PC-3 (cell line): ENCODE measurements around the gene KLF5. TPM values are rescaled to one million over a fixed set of nuclear protein-coding genes. Genes with fewer than 3 reads are reported as not detected.
A peak's percentile ranks its signal among the peaks of the same experiment; 100 is the strongest.

Experiments used
- ATAC-seq: fragments of 200-7000 bp; cut with Tn5 transposase; 2 replicates; pipeline ENCODE4 v1.9.1; 2020; ENCODE audit warnings: mild to moderate bottlenecking, moderate library complexity
- BruUV-seq: library from RNA; stranded (reverse); fragments of 400-500 nt; replicated peaks from 2 replicates; lab custom pipeline; 2021; lab: Mats Ljungman, UMichigan
- CTCF ChIA-PET: fragments of 300-600 bp; sonication (Branson Sonifier 250); formaldehyde crosslinking; loops from one replicate; lab custom pipeline; 2022; ENCODE audit warnings: antibody characterized with exemption; lab: Charles Lee
- POLR2A ChIA-PET: fragments of 300-600 bp; sonication (Branson Sonifier 250); formaldehyde crosslinking; loops from one replicate; lab custom pipeline; 2022; ENCODE audit warnings: antibody characterized with exemption; ENCODE audit not compliant: unreplicated experiment; lab: Charles Lee
- DNase-seq: peaks from one replicate; pipeline ENCODE4 v3.0.0-alpha.2; 2015
- H2AFZ ChIP-seq: fragments of 300-600 bp; sonication (generic); 2 replicates; pipeline ENCODE4 v1.6.0; 2016; ENCODE audit warnings: antibody characterized with exemption, low read length
- H3F3A ChIP-seq: fragments of 300-600 bp; sonication (generic); one replicate; pipeline ENCODE4 v1.6.0; 2017; ENCODE audit warnings: antibody characterized with exemption, low read length, control low read depth, mild to moderate bottlenecking; ENCODE audit not compliant: unreplicated experiment
- H3K27ac ChIP-seq: fragments of 300-600 bp; sonication (generic); 2 replicates; pipeline ENCODE4 v1.5.1; 2016; ENCODE audit warnings: mild to moderate bottlenecking, low read length
- H3K27me3 ChIP-seq: fragments of 300-600 bp; sonication (generic); 2 replicates; pipeline ENCODE4 v1.6.1; 2016; ENCODE audit warnings: low read length, mixed read lengths
- H3K36me3 ChIP-seq: fragments of 300-600 bp; sonication (generic); 2 replicates; pipeline ENCODE4 v1.6.1; 2016; ENCODE audit warnings: low read depth, mixed run types, low read length, mixed read lengths
- H3K4me1 ChIP-seq: fragments of 300-600 bp; sonication (generic); 2 replicates; pipeline ENCODE4 v1.5.1; 2016; ENCODE audit warnings: low read length; ENCODE audit not compliant: insufficient read depth
- H3K4me2 ChIP-seq: fragments of 300-600 bp; sonication (generic); 2 replicates; pipeline ENCODE4 v1.6.0; 2016; ENCODE audit warnings: low read length
- H3K4me3 ChIP-seq: fragments of 300-600 bp; sonication (generic); 2 replicates; pipeline ENCODE4 v1.5.1; 2016; ENCODE audit warnings: mild to moderate bottlenecking, low read length, mixed read lengths
- H3K79me2 ChIP-seq: fragments of 300-600 bp; sonication (generic); 2 replicates; pipeline ENCODE4 v1.6.1; 2017; ENCODE audit warnings: low read length, mixed read lengths
- H3K9ac ChIP-seq: fragments of 300-600 bp; sonication (generic); 2 replicates; pipeline ENCODE4 v1.6.0; 2016; ENCODE audit warnings: mild to moderate bottlenecking, low read length
- H3K9me2 ChIP-seq: fragments of 300-600 bp; sonication (generic); replicated peaks from 2 replicates; pipeline ENCODE4 v1.6.1; 2016; ENCODE audit warnings: mixed run types, low read length, mixed read lengths
- H3K9me3 ChIP-seq: fragments of 300-600 bp; sonication (generic); 2 replicates; pipeline ENCODE4 v1.6.1; 2016; ENCODE audit warnings: low read length, mixed read lengths
- H4K20me1 ChIP-seq: fragments of 300-600 bp; sonication (generic); 2 replicates; pipeline ENCODE4 v1.6.1; 2016; ENCODE audit warnings: low read length, mixed read lengths
- CTCF ChIP-seq: fragments of 300-600 bp; sonication (generic); conservative IDR thresholded peaks from 2 replicates; pipeline ENCODE4 v1.5.1; 2017; ENCODE audit warnings: antibody characterized with exemption, low read depth, mild to moderate bottlenecking, low read length
- EZH2 ChIP-seq: fragments of 300-600 bp; sonication (generic); IDR thresholded peaks from one replicate; pipeline ENCODE4 v1.6.1; 2017; ENCODE audit warnings: antibody characterized with exemption, mild to moderate bottlenecking, low read length; ENCODE audit not compliant: unreplicated experiment
- EZH2phosphoT487 ChIP-seq: fragments of 300-600 bp; sonication (generic); IDR thresholded peaks from 2 replicates; pipeline ENCODE4 v1.6.1; 2018; ENCODE audit warnings: mild to moderate bottlenecking, antibody characterized with exemption, low read length, borderline replicate concordance
- intact Hi-C: fragments of 100-400 bp; cut with micrococcal nuclease; formaldehyde crosslinking; loops from 2 replicates; pipeline ENCODE4 v1.9.0; 2023
- total RNA-seq: library from RNA; depleted of rRNA; stranded (reverse); fragments of >200 nt; gene quantifications from 2 replicates; pipeline ENCODE4 v1.2.3, GENCODE V29; 2014

Gene KLF5
- total RNA-seq, 1 experiment from 2014 or later, result 53.7 TPM

GRCh38 chr13:73015805-73016204, 43.0 kb upstream of the KLF5 start:
- no peaks in the 10 kb centered on the region for H3K9me2 ChIP-seq
- ChIA-PET CTCF (no interaction called here), POLR2A (no interaction called here)
- no peaks in the 10 kb centered on the region for H3K9me3 ChIP-seq
- H3K27me3 ChIP-seq, result no peaks in the 10 kb centered on the region
- no peak for ATAC-seq
- TF ChIP-seq EZH2 (no peak), EZH2phosphoT487 (no peak), CTCF (no peak)
- H2AFZ ChIP-seq, result no peak overlapping the region
- H3K4me3 ChIP-seq, result no peak overlapping the region
- no peak overlapping the region for H3K9ac ChIP-seq
- no peaks in the 10 kb centered on the region for H3K79me2 ChIP-seq
- no peaks in the 10 kb centered on the region for H3F3A ChIP-seq
- intact Hi-C loops, result no loop called here
- no peak for DNase-seq
- H3K4me2 ChIP-seq, result no peak overlapping the region
- H3K27ac ChIP-seq, result no peak overlapping the region
- BruUV-seq, result no TSS peak
- H4K20me1 ChIP-seq, result no peaks in the 10 kb centered on the region
- peaks cover 17% of the 10 kb centered on the region for H3K4me1 ChIP-seq
- H3K36me3 ChIP-seq, result no peaks in the 10 kb centered on the region

GRCh38 chr13:73018336-73018735, 40.5 kb upstream of the KLF5 start:
- peak overlapping the region; percentile 57 for H3K27ac ChIP-seq
- H3F3A ChIP-seq, result no peaks in the 10 kb centered on the region
- CTCF ChIA-PET, result no interaction called here
- H3K4me2 ChIP-seq, result peak overlapping the region; percentile 19; the same call in 1 of the 2 replicates
- POLR2A ChIA-PET, result no interaction called here
- H3K79me2 ChIP-seq, result no peaks in the 10 kb centered on the region
- no peaks in the 10 kb centered on the region for H3K9me2 ChIP-seq
- TF ChIP-seq CTCF (no peak), EZH2 (no peak), EZH2phosphoT487 (no peak)
- no peaks in the 10 kb centered on the region for H4K20me1 ChIP-seq
- H3K9me3 ChIP-seq, result no peaks in the 10 kb centered on the region
- no peak overlapping the region for H2AFZ ChIP-seq
- H3K9ac ChIP-seq, result no peak overlapping the region
- TSS peak; percentile 15 for BruUV-seq
- H3K36me3 ChIP-seq, result no peaks in the 10 kb centered on the region
- ATAC-seq, result peak; percentile 85
- peak; percentile 68 for DNase-seq
- peaks cover 19% of the 10 kb centered on the region for H3K4me1 ChIP-seq
- H3K27me3 ChIP-seq, result no peaks in the 10 kb centered on the region
- intact Hi-C loops, result no loop called here
- H3K4me3 ChIP-seq, result no peak overlapping the region

GRCh38 chr13:73025217-73026012, 33.4 kb upstream of the KLF5 start:
- POLR2A ChIA-PET, result no interaction called here
- CTCF ChIA-PET, result no interaction called here

More at GRCh38 chr13:73025217-73026012, 33.4 kb upstream of the KLF5 start:
- H3K9ac ChIP-seq, result no peak overlapping the region
- H3K4me2 ChIP-seq, result no peak overlapping the region
- no peak overlapping the region for H2AFZ ChIP-seq
- no peak for DNase-seq
- no peak overlapping the region for H3K4me3 ChIP-seq
- BruUV-seq, result no TSS peak
- H3K36me3 ChIP-seq, result no peaks in the 10 kb centered on the region
- no peaks in the 10 kb centered on the region for H3K9me2 ChIP-seq
- no peaks in the 10 kb centered on the region for H3K9me3 ChIP-seq
- no peaks in the 10 kb centered on the region for H3K27me3 ChIP-seq
- no peak for ATAC-seq
- no peaks in the 10 kb centered on the region for H3F3A ChIP-seq
- H3K79me2 ChIP-seq, result no peaks in the 10 kb centered on the region
- no peaks in the 10 kb centered on the region for H4K20me1 ChIP-seq
- H3K4me1 ChIP-seq, result peaks cover 6% of the 10 kb centered on the region
- intact Hi-C loops, result no loop called here
- no peak overlapping the region for H3K27ac ChIP-seq
- TF ChIP-seq CTCF (no peak), EZH2 (no peak), EZH2phosphoT487 (no peak)
